Measurements from ENCODE around the gene FAM32A.

Gene FAM32A

GRCh38 chr19:16185123-16185767, at the start of gene FAM32A:
Gene FAM32A, plus strand, starts transcription at chr19:16185410. Its CDS starts 33 bp downstream, at chr19:16185443.
- TF ChIP-seq CTCF (IDR thresholded peaks at IDR 0.05): no peak
- no peak for TF ChIP-seq ZFX (IDR thresholded peaks at IDR 0.05; ENCODE audit: borderline replicate concordance)

GRCh38 chr19:16135430-16136127, 49.6 kb upstream of the FAM32A start:
- no peak for TF ChIP-seq ZFX (IDR thresholded peaks at IDR 0.05; ENCODE audit: borderline replicate concordance)
- no peak overlapping the region for H3K27ac ChIP-seq

More at GRCh38 chr19:16185123-16185767, at the start of gene FAM32A:
- H3K27ac ChIP-seq: peak within 1 kb of the TSS; percentile 47

GRCh38 chr19:16136185-16136999, 48.8 kb upstream of the FAM32A start:
- TF ChIP-seq ZFX (IDR thresholded peaks at IDR 0.05; ENCODE audit: borderline replicate concordance) (no peak), CTCF (IDR thresholded peaks at IDR 0.05) (no peak)
- no peak overlapping the region for H3K27ac ChIP-seq

GRCh38 chr19:16139752-16140151, 45.5 kb upstream of the FAM32A start:
- no peak overlapping the region for H3K27ac ChIP-seq
- TF ChIP-seq CTCF (IDR thresholded peaks at IDR 0.05): no peak
- TF ChIP-seq ZFX (IDR thresholded peaks at IDR 0.05; ENCODE audit: borderline replicate concordance): no peak

- TF ChIP-seq ZFX (IDR thresholded peaks at IDR 0.05; ENCODE audit: borderline replicate concordance) (no peak), CTCF (IDR thresholded peaks at IDR 0.05) (no peak)
- H3K27ac ChIP-seq: no peak overlapping the region
Measured at GRCh38 chr19:16141043-16141442, 44.2 kb upstream of the FAM32A start.

- no peak overlapping the region; the same call in 1 of the 2 replicates for H3K27ac ChIP-seq
- TF ChIP-seq ZFX (IDR thresholded peaks at IDR 0.05; ENCODE audit: borderline replicate concordance) (no peak), CTCF (IDR thresholded peaks at IDR 0.05) (no peak)
Measured at GRCh38 chr19:16142032-16142580, 43.1 kb upstream of the FAM32A start.

- peak within 1 kb of the TSS; percentile 57 for H3K27ac ChIP-seq
- TF ChIP-seq ZFX (IDR thresholded peaks at IDR 0.05; ENCODE audit: borderline replicate concordance) (no peak), CTCF (IDR thresholded peaks at IDR 0.05) (no peak)
Measured at GRCh38 chr19:16143399-16144215, 41.6 kb upstream of the FAM32A start, which contains the start of gene HSH2D. Gene HSH2D, plus strand, starts transcription at chr19:16143685. Its CDS starts 5,066 bp downstream, at chr19:16148751.

Data from 22Rv1 (cell line).